Coronary artery (tissue), 2 donors: ENCODE data around the gene CARM1.

Experiments
- DNase-seq: peaks from one replicate; pipeline ENCODE4 v3.0.0-alpha.2; 2017; ENCODE audit warnings: low spot score
- H3K27ac ChIP-seq, 2 donors: fragments of 200-600 bp; sonication (generic); one replicate each; pipeline ENCODE4 v1.5.1; 2016 to 2019
- H3K4me3 ChIP-seq: fragments of 200-600 bp; sonication (generic); 2 replicates; pipeline ENCODE4 v1.5.1; 2016; ENCODE audit warnings: mild to moderate bottlenecking, moderate library complexity
- CTCF ChIP-seq: fragments of 200-600 bp; sonication (generic); IDR thresholded peaks from one replicate; pipeline ENCODE4 v1.5.1; 2019; ENCODE audit warnings: antibody characterized with exemption

Gene CARM1

GRCh38 chr19:10830931-10831779 is 40.2 kb upstream of the CARM1 start:
- DNase-seq, result no peak
- H3K27ac ChIP-seq, result no peak overlapping the region
- H3K4me3 ChIP-seq, result no peak overlapping the region
- no peak for TF ChIP-seq CTCF

DNA sequence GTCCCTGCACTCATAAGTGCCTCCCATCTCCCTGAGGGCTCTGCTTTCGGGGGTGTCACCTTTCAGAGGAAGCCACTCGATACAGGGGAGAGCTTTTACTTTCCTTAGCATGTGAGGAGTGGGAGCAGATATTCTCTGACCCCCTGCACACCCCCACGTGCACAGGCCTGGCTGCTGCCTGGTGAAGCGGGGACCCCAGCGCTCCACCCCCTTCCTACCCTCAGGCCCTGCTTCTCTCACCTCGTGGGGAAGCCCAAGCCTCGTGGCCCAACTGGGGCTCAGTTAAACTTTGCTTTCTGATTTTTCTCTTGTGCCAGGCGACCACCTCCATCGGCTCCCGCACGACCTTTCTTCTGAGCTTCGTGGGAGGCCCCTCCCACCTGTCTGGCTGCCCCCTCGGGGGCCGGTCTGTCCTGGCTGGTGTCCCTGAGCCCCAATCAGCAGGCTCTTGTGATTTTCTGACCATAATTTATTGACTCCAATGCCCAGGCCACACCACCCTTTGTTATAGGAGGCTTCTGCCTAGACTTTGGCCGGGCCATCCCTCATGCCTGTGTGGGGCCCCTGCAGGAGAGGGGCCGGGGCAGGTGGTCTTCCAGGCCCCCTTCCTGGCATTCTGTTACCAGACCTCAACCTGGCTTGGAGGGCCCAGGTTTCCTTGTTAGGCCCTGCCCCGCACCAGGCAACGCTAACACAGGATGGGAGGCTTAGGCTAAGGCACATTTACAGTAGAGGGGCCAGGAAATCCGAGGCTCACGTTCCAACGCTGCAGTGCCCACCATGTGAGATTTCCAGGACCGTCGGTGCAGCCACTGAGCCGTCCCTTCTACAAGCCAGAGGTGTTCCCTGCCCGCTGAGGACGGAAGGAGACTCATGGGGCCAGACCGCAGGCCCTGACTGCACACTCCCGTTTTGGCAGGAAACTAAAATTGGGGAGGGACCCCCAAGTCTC is 39.1 kb upstream of the CARM1 start:
- no peak overlapping the region for H3K27ac ChIP-seq
- no peak overlapping the region for H3K4me3 ChIP-seq
- no peak for TF ChIP-seq CTCF
- DNase-seq, result no peak

- no peak for TF ChIP-seq CTCF
- no peak for DNase-seq
- Histone ChIP-seq H3K4me3 (no peak overlapping the region), H3K27ac (no peak overlapping the region)
Measured at GRCh38 chr19:10832939-10833296, 38.4 kb upstream of the CARM1 start.

GRCh38 chr19:10835089-10835753 is 36.1 kb upstream of the CARM1 start:
- Histone ChIP-seq H3K27ac (peak overlapping the region; percentile 96 to 100), H3K4me3 (peak overlapping the region; percentile 92)
- no peak for DNase-seq
- no peak for TF ChIP-seq CTCF

- peak within 1 kb of the TSS; percentile 96 to 100 for H3K27ac ChIP-seq
- TF ChIP-seq CTCF, result no peak
- peak; percentile 99 for DNase-seq
- peak within 1 kb of the TSS; percentile 92 for H3K4me3 ChIP-seq
Measured at GRCh38 chr19:10835754-10836478, 35.4 kb upstream of the CARM1 start, which contains the start of gene TMED1. TMED1 (minus strand) TSS chr19:10836212; CDS start chr19:10836191, 21 bp downstream.
